ENCODE measurements around the gene SRD5A1. TPM values are rescaled to one million over a fixed set of nuclear protein-coding genes. Genes with fewer than 3 reads are reported as not detected.

SRD5A1 gene
- total and polyA plus RNA-seq, 2 of the 8 experiments (the other 6 are each of a cell fraction or from before 2014, with no cell fraction given): 34.7 to 42.4 TPM

GRCh38 chr5:6666762-6667161 is 33.5 kb downstream of the SRD5A1 start:
- Histone ChIP-seq H3K4me2 (ENCODE audit: insufficient read depth in 1 of 2, low read depth in 2 of 2, low read length in 2 of 2) (no peak overlapping the region), H3K23me2 (ENCODE audit: low read depth, low read length) (no peaks in the 10 kb centered on the region), H3K79me2 (ENCODE audit: control insufficient read depth in 1 of 2, insufficient read depth in 2 of 2, low read length in 2 of 2) (no peaks in the 10 kb centered on the region), H2BK5ac (ENCODE audit: low read depth, low read length) (0 out of 2 replicates have a peak overlapping the region, but pooled peaks have one; percentile 6), H3K36me3 (ENCODE audit: control insufficient read depth in 2 of 4, insufficient read depth in 4 of 4, low read length in 3 of 4) (peaks cover 0 to 10% (median 2%) of the 10 kb centered on the region in 4 experiments; a peak in 4 of 8 replicates), H3K27ac (ENCODE audit: low read depth, low read length) (no peak overlapping the region), H4K5ac (ENCODE audit: insufficient read length, low read depth, low read length) (no peak overlapping the region), H4K20me1 (replicated peaks in 1 of 2; ENCODE audit: control insufficient read depth in 1 of 2, insufficient read depth in 2 of 2, low read length in 2 of 2) (no peaks in the 10 kb centered on the region), H3K9ac (replicated peaks in 1 of 4; ENCODE audit: extremely low read depth in 1 of 4, low read depth in 3 of 4, low read length in 3 of 4) (no peak overlapping the region), H3K9me3 (ENCODE audit: insufficient read depth in 2 of 2, low read depth in 1 of 2, low read length in 1 of 2) (no peaks in the 10 kb centered on the region), H3K23ac (ENCODE audit: insufficient read length) (no peak overlapping the region), H4K8ac (ENCODE audit: extremely low read depth, insufficient read depth, low read length) (no peak overlapping the region), H3K14ac (ENCODE audit: insufficient read length) (no peak overlapping the region), H2AFZ (ENCODE audit: low read length) (no peak overlapping the region), H3K4me3 (ENCODE audit: extremely low read depth in 1 of 4, insufficient read depth in 2 of 4, low read depth in 3 of 4, low read length in 4 of 4) (no peak overlapping the region), H4K91ac (replicated peaks; ENCODE audit: insufficient read length, low read length) (peak overlapping the region; percentile 40), H3K79me1 (ENCODE audit: low read depth, low read length) (no peaks in the 10 kb centered on the region), H3K27me3 (replicated peaks in 1 of 4; ENCODE audit: control insufficient read depth in 3 of 4, extremely low read depth in 1 of 4, insufficient read depth in 3 of 4, low read length in 3 of 4) (no peaks in the 10 kb centered on the region), H2BK20ac (ENCODE audit: low read length) (no peak overlapping the region), H2AK5ac (ENCODE audit: low read depth, low read length) (no peak overlapping the region), H2BK12ac (ENCODE audit: low read depth, low read length) (no peak overlapping the region), H2BK15ac (ENCODE audit: low read length) (no peak overlapping the region), H3K18ac (ENCODE audit: extremely low read depth, low read length) (no peak overlapping the region), H3K56ac (replicated peaks; ENCODE audit: insufficient read length, low read depth, low read length) (no peak overlapping the region), H3K4ac (replicated peaks; ENCODE audit: insufficient read length, low read depth, low read length) (no peak overlapping the region), H2BK120ac (replicated peaks; ENCODE audit: low read depth, low read length) (no peak overlapping the region), H3K4me1 (replicated peaks in 1 of 4; ENCODE audit: control insufficient read depth in 3 of 4, insufficient read depth in 4 of 4, low read length in 3 of 4) (peaks cover 0 to 2% (median 0%) of the 10 kb centered on the region in 4 experiments; a peak in 1 of 7 replicates)
- DNase-seq (ENCODE audit: low read depth in 1 of 2, low spot score in 2 of 2) (no peak), FAIRE-seq (no peak)
- WGBS, 2 experiments (ENCODE audit: extremely low coverage in 1 of 2, insufficient coverage in 1 of 2, insufficient read length in 1 of 2, insufficient replicate concordance in 2 of 2, low coverage in 1 of 2, low lambda C conversion rate in 2 of 2, missing lambda C conversion rate in 1 of 2): 89% methylated on average over 15 of the region's 15 CpGs; no CpG with 5 or more reads in 1 of the 2 experiments
- ChIA-PET POLR2A (ENCODE audit: partially characterized antibody) (interaction anchor here (1.1 to 2.1 kb wide), 3 partner anchors 9 to 36 kb away, joined by 4 to 9 read pairs (median 4); no protein-coding TSS in a partner anchor), CTCF (ENCODE audit: partially characterized antibody) (no interaction called here)
- TF ChIP-seq, protein P1, sequence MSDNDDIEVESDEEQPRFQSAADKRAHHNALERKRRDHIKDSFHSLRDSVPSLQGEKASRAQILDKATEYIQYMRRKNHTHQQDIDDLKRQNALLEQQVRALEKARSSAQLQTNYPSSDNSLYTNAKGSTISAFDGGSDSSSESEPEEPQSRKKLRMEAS (IDR thresholded peaks at IDR 0.05): no peak
- TF ChIP-seq ASH2L (IDR thresholded peaks at IDR 0.05; ENCODE audit: low read length): no peak
- TF ChIP-seq PHF8 (conservative IDR thresholded peaks at IDR 0.05; ENCODE audit: low read depth, low read length): no peak
- no peak for TF ChIP-seq TBP (IDR thresholded peaks at IDR 0.05; ENCODE audit: low read depth, low read length)
- no peak for TF ChIP-seq GABPA (IDR thresholded peaks at IDR 0.05; ENCODE audit: borderline replicate concordance, insufficient read depth, low read length)
- no peak for TF ChIP-seq JUND (IDR thresholded peaks at IDR 0.05; ENCODE audit: low read length)

Measured in H1 (cell line).